ENCODE results near the gene NLGN1.

DNA sequence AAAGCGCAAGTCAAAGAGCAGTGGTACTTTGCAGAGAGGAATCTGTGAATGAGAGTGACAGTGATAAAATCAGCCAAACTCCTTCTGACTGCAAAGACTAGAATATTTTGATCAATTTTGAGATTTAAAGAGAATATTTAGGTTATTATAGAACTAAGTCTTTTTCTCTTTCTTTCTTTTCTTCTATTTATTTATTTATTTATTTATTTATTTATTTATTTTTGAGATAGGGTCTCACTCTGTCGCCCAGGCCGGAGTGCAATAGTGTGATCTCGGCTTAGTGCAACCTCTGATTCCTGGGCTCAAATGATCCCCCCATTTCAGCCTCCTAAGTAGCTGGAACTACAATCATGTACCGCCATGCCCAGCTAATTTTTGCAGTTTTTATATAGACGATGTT lies 857.9 kb downstream of the NLGN1 start:
- TF ChIP-seq EP300 (IDR thresholded peaks at IDR 0.05; ENCODE audit: borderline replicate concordance in 1 of 2, low read depth in 2 of 2, low read length in 2 of 2), result no peak
- TF ChIP-seq CTCF (IDR thresholded peaks at IDR 0.05; ENCODE audit: control extremely low read depth in 1 of 3, insufficient read depth in 1 of 3, low read depth in 1 of 3, low read length in 3 of 3), result no peak
- TF ChIP-seq ZNF274 (IDR thresholded peaks at IDR 0.05; ENCODE audit: borderline replicate concordance, extremely low read depth, low read length), result no peak
- TF ChIP-seq POLR2A (IDR thresholded peaks at IDR 0.05; ENCODE audit: control extremely low read depth in 1 of 2, low read depth in 2 of 2, low read length in 2 of 2), result no peak
- TF ChIP-seq BRCA1 (IDR thresholded peaks at IDR 0.05; ENCODE audit: low read depth, low read length), result no peak
- TF ChIP-seq MAX (IDR thresholded peaks at IDR 0.05), result no peak
- TF ChIP-seq ASH2L (IDR thresholded peaks at IDR 0.05; ENCODE audit: low read length), result no peak
- TF ChIP-seq, protein P1, sequence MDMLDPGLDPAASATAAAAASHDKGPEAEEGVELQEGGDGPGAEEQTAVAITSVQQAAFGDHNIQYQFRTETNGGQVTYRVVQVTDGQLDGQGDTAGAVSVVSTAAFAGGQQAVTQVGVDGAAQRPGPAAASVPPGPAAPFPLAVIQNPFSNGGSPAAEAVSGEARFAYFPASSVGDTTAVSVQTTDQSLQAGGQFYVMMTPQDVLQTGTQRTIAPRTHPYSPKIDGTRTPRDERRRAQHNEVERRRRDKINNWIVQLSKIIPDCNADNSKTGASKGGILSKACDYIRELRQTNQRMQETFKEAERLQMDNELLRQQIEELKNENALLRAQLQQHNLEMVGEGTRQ (IDR thresholded peaks at IDR 0.05; ENCODE audit: low read length), result no peak
- no peak for TF ChIP-seq TCF12 (IDR thresholded peaks at IDR 0.05; ENCODE audit: low read depth, low read length)
- TF ChIP-seq CBX8 (IDR thresholded peaks at IDR 0.05; ENCODE audit: borderline replicate concordance, low read depth, low read length), result no peak
